ENCODE measurements around the gene NRG2. TPM values are rescaled to one million over a fixed set of nuclear protein-coding genes. Genes with fewer than 3 reads are reported as not detected.

The NRG2 gene
- total RNA-seq, 4 donors from 2014 or later: 4.5 to 7.0 (median 5.4) TPM

DNA sequence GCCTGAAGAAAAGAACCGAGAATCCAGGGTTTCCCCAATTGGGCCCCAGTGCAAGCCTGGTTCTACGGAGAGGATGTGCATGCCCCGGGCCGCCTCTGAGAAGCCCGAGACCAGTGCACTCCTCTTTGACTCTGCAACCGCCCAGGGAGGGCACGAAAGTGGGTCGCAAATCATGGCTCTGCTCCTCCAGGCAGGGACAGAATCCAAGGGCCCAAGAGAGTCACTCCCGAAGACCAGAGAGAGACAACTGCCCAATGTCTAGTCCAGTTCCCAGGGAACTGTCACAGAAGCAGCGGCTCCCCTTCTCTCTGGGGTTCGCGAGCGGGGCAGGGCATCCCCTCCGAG lies 139.7 kb downstream of the NRG2 start:
- peaks cover 28% of the 10 kb centered on the region for H3K27me3 ChIP-seq
- H3K4me3 ChIP-seq: peak overlapping the region; percentile 57
- TF ChIP-seq, protein P1, sequence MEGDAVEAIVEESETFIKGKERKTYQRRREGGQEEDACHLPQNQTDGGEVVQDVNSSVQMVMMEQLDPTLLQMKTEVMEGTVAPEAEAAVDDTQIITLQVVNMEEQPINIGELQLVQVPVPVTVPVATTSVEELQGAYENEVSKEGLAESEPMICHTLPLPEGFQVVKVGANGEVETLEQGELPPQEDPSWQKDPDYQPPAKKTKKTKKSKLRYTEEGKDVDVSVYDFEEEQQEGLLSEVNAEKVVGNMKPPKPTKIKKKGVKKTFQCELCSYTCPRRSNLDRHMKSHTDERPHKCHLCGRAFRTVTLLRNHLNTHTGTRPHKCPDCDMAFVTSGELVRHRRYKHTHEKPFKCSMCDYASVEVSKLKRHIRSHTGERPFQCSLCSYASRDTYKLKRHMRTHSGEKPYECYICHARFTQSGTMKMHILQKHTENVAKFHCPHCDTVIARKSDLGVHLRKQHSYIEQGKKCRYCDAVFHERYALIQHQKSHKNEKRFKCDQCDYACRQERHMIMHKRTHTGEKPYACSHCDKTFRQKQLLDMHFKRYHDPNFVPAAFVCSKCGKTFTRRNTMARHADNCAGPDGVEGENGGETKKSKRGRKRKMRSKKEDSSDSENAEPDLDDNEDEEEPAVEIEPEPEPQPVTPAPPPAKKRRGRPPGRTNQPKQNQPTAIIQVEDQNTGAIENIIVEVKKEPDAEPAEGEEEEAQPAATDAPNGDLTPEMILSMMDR (IDR thresholded peaks at IDR 0.05): no peak
- TF ChIP-seq POLR2AphosphoS5 (IDR thresholded peaks at IDR 0.05) (no peak), POLR2A (IDR thresholded peaks at IDR 0.05) (no peak), EP300 (IDR thresholded peaks at IDR 0.05) (no peak)
- H3K36me3 ChIP-seq: no peaks in the 10 kb centered on the region
- DNase-seq (ENCODE audit: low spot score in 2 of 2): peak in 1 of 2 donors; percentile 59
- 15% methylated on average over 8 of the region's 14 CpGs for WGBS
- peaks cover 20% of the 10 kb centered on the region for H3K4me1 ChIP-seq
- no peak overlapping the region for H3K27ac ChIP-seq
- H3K9me3 ChIP-seq: no peaks in the 10 kb centered on the region

DNA sequence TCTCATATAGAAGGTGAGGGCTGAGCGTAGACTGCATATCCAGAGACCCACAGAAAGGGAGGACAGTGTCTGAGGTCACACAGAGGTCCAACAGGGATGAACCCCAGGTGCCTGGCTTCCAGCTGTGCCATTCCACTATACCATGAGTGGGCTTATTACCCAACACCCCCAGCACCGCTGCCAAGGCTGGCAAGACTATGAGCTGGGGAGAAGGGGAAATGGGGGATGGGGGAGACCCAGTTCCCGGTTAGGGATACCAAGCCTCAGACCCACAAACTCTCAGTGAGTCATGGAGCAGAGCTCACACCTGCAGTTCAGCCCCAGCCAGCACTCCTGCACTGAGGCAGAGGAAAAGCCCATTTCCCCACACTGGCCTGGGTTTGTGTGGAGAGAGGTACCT lies 141.1 kb downstream of the NRG2 start:
- Histone ChIP-seq H3K4me3 (no peak overlapping the region), H3K27ac (no peak overlapping the region), H3K36me3 (no peaks in the 10 kb centered on the region), H3K9me3 (no peaks in the 10 kb centered on the region), H3K27me3 (peaks cover 28% of the 10 kb centered on the region), H3K4me1 (peaks cover 20% of the 10 kb centered on the region)
- WGBS: 67% methylated on average over 3 of the region's 3 CpGs
- TF ChIP-seq EP300 (IDR thresholded peaks at IDR 0.05): no peak
- TF ChIP-seq, protein P1 (IDR thresholded peaks at IDR 0.05): no peak
- peak; percentile 34 to 37 for DNase-seq (ENCODE audit: low spot score in 2 of 2)

DNA sequence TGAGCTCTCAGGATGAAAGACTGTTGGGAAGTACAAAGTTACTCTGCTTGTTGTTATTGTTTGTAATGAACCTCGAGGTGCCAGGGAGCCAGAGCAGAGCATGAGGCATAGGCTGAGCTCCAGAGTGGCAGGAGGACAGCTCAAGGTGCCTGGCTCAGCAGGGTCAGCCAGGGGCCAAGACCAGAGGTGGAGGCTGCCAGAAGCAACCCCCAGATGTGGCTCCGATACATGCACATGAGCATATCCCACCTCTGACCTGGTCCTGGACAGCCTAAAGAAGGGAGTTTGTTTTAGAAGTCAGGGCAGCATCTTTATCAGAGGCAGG lies 141.9 kb downstream of the NRG2 start:
- Histone ChIP-seq H3K9me3 (no peaks in the 10 kb centered on the region), H3K4me1 (peaks cover 22% of the 10 kb centered on the region), H3K27me3 (peaks cover 28% of the 10 kb centered on the region), H3K36me3 (no peaks in the 10 kb centered on the region), H3K4me3 (no peak overlapping the region), H3K27ac (no peak overlapping the region)
- peak in 1 of 2 donors; percentile 32 for DNase-seq (ENCODE audit: low spot score in 2 of 2)
- TF ChIP-seq EP300 (IDR thresholded peaks at IDR 0.05): no peak
- TF ChIP-seq, protein P1 (IDR thresholded peaks at IDR 0.05): no peak
- TF ChIP-seq POLR2A (IDR thresholded peaks at IDR 0.05): no peak
- WGBS: 55% methylated on average over 2 of the region's 2 CpGs

DNA sequence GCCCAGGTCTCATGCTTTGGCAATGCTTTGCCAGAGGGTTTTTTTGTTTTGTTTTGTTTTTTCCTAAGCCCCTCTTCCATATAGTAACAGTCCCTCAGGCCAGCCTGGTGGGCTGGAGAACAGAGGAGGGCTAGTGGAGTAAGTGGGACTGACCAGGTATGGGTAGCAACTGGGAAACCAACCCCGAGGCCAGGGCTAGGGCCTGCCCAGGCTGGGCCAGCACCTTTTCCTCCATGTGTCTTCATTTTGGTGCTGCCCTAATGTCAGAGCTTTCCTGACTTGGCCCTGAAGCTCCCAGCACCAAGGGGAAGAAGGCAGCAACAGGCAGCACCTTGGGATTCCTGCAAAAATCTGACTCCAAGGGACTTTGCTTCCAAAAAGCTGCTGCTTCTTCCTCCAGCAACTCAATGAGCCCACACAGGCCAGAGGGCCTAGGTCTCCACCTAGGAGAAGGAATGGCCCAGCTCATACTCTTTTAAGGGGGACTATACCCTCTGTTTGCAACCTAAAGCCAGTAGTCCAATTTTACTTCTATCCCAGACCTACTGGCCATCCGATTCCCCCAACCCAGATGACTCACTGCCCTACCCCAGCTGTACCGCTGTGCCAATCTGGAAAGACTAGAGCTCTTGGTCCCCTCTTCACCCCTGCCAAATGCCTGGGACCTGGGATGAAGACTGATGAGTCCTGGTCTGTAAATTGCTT lies 142.4 kb downstream of the NRG2 start:
- Histone ChIP-seq H3K4me3 (no peak overlapping the region), H3K36me3 (no peaks in the 10 kb centered on the region), H3K27ac (no peak overlapping the region), H3K9me3 (no peaks in the 10 kb centered on the region), H3K27me3 (peaks cover 28% of the 10 kb centered on the region), H3K4me1 (peaks cover 25% of the 10 kb centered on the region)
- WGBS: 72% methylated on average over 3 of the region's 3 CpGs
- peak; percentile 40 to 58 for DNase-seq (ENCODE audit: low spot score in 2 of 2)
- TF ChIP-seq EP300 (IDR thresholded peaks at IDR 0.05): no peak
- no peak for TF ChIP-seq POLR2AphosphoS5 (IDR thresholded peaks at IDR 0.05)
- TF ChIP-seq, protein P1 (IDR thresholded peaks at IDR 0.05): no peak
- TF ChIP-seq POLR2A (IDR thresholded peaks at IDR 0.05): no peak

DNA sequence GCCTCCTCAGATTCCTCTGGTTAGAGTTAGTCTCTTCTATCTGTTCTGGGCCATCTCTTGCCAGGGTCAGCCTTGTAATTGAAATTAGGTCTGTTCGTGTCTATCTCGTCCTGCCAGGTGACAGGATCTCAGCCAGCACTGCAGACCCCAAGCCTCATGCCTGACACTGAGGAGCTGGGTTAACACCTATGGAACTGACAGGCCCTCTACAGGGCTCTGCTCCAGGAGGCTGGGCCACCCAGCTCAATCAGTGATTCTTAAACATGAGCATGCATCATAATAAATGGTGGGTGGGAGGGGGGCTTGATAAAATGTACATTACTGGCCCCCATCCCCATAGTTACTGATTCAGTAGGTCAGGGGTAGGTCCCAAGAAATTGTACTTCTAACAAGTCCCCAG lies 144.1 kb downstream of the NRG2 start:
- no peak overlapping the region for H3K4me3 ChIP-seq
- H3K27ac ChIP-seq: no peak overlapping the region
- 93% methylated on average over 2 of the region's 2 CpGs for WGBS
- TF ChIP-seq EP300 (IDR thresholded peaks at IDR 0.05) (no peak), POLR2AphosphoS5 (IDR thresholded peaks at IDR 0.05) (no peak), POLR2A (IDR thresholded peaks at IDR 0.05) (no peak)
- TF ChIP-seq, protein P1 (IDR thresholded peaks at IDR 0.05): no peak
- H3K36me3 ChIP-seq: no peaks in the 10 kb centered on the region
- H3K9me3 ChIP-seq: no peaks in the 10 kb centered on the region
- H3K27me3 ChIP-seq: peaks cover 14% of the 10 kb centered on the region
- H3K4me1 ChIP-seq: peaks cover 24% of the 10 kb centered on the region
- DNase-seq (ENCODE audit: low spot score in 2 of 2): peak; percentile 21 to 42
